ENCODE measurements around the gene TEX13D. TPM values are rescaled to one million over a fixed set of nuclear protein-coding genes. Genes with fewer than 3 reads are reported as not detected.
"Not testable (repeated sequence)": the region's sequence is repeated elsewhere in the genome, so short reads cannot be mapped to it uniquely, and the experiment has no call there.

The TEX13D gene
- total RNA-seq, 1 donor from 2014 or later, result not detected

DNA sequence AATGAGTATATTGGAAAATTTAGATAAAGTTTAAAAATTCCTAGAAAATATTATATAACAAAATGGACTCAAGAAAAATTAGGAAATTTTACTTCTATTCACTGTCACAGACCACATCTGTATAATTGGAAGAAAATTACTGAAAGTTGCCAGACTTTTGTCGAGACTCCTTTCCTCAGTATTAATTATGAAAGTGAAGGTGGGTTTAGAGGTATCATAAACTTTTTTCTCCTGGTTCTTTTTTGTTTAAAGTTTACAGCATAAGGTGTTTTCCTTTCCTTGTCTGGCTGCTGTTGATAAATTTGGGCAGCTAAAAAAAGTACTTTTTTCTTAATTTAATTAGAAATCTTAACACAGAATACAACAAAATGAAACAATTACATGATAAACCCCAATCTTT, 6.7 kb upstream of the TEX13D start:
- Histone ChIP-seq H3K27me3 (ENCODE audit: control insufficient read depth, insufficient read depth, low read length) (no peaks in the 10 kb centered on the region), H3K4me3 (ENCODE audit: low read depth, low read length) (no peak overlapping the region), H3K36me3 (ENCODE audit: control insufficient read depth, insufficient read depth, low read length) (no peaks in the 10 kb centered on the region)
- no peak for DNase-seq (ENCODE audit: low read depth)
- TF ChIP-seq, protein P1, sequence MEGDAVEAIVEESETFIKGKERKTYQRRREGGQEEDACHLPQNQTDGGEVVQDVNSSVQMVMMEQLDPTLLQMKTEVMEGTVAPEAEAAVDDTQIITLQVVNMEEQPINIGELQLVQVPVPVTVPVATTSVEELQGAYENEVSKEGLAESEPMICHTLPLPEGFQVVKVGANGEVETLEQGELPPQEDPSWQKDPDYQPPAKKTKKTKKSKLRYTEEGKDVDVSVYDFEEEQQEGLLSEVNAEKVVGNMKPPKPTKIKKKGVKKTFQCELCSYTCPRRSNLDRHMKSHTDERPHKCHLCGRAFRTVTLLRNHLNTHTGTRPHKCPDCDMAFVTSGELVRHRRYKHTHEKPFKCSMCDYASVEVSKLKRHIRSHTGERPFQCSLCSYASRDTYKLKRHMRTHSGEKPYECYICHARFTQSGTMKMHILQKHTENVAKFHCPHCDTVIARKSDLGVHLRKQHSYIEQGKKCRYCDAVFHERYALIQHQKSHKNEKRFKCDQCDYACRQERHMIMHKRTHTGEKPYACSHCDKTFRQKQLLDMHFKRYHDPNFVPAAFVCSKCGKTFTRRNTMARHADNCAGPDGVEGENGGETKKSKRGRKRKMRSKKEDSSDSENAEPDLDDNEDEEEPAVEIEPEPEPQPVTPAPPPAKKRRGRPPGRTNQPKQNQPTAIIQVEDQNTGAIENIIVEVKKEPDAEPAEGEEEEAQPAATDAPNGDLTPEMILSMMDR (IDR thresholded peaks at IDR 0.05; ENCODE audit: insufficient read depth, low read length, poor library complexity, severe bottlenecking), result no peak

DNA sequence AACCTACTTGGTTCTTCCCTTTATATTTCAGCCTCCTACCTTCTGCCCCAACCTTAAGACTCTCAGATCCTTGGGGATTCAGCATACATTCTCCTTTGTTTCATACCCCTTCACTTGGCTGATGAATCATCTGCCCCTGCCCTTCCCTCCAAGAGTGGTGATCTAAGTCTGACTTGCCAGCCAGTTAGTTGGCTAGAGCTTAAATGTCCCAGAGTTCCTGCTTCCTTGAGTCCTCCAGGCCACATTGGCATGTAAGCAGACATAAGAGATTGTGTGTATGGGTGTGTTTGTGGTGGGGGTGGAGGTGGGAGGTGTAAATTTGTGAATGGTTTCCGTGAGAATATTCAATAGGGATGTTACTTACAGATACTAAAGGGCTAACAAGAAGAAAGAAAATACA, 3.7 kb upstream of the TEX13D start:
- Histone ChIP-seq H3K4me3 (ENCODE audit: low read depth, low read length) (no peak overlapping the region), H3K27me3 (ENCODE audit: control insufficient read depth, insufficient read depth, low read length) (no peaks in the 10 kb centered on the region), H3K36me3 (ENCODE audit: control insufficient read depth, insufficient read depth, low read length) (no peaks in the 10 kb centered on the region)
- DNase-seq (ENCODE audit: low read depth), result peak; percentile 19
- TF ChIP-seq, protein P1 (IDR thresholded peaks at IDR 0.05; ENCODE audit: insufficient read depth, low read length, poor library complexity, severe bottlenecking), result no peak

DNA sequence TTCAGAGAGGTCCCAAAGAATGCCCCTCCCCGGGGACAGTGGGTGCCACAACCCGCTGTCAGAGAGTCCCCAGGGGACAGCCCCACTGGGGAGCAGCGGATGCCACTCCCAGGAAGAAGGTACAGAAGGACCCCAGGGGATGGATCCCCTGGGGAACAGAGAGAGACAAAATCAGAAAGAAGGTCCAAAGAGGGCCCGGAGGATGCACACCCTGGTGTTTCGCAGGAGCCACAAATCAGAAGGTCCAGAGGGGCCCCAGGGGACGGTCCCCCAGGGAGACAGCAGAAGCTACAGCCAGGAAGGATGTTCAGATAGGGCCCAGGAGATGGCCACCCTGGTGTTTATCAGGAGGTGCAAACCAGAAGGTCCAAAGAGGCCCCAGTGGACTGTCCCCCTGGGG, 1.4 kb downstream of the TEX13D start:
- TF ChIP-seq, protein P1 (IDR thresholded peaks at IDR 0.05; ENCODE audit: insufficient read depth, low read length, poor library complexity, severe bottlenecking), result no peak

DNA sequence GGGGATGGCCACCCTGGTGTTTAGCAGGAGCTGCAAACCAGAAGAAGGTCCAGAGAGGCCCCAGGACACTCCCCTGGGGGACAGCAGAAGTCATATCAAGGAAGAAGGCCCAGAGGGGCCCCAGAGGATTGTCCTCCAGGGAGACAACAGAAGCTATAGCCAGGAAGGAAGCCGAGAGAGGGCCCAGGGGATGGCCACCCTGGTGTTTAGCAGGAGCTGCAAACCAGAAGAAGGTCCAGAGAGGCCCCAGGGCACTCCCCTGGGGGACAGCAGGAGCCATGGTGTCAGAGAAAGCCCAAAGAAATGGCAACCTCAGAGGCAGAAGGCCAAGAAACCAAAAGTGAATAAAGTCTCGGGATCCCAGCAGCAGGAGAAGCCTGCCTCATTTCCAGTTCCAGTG, 2.1 kb downstream of the TEX13D start:
- not testable (repeated sequence) for H3K27me3 ChIP-seq (ENCODE audit: control insufficient read depth, insufficient read depth, low read length); H3K4me3 ChIP-seq (ENCODE audit: low read depth, low read length); H3K36me3 ChIP-seq (ENCODE audit: control insufficient read depth, insufficient read depth, low read length); DNase-seq (ENCODE audit: low read depth)

More for the DNA sequence above, 1.4 kb downstream of the TEX13D start:
- no peak for DNase-seq (ENCODE audit: low read depth)
- Histone ChIP-seq H3K4me3 (ENCODE audit: low read depth, low read length) (no peak overlapping the region), H3K36me3 (ENCODE audit: control insufficient read depth, insufficient read depth, low read length) (no peaks in the 10 kb centered on the region), H3K27me3 (ENCODE audit: control insufficient read depth, insufficient read depth, low read length) (no peaks in the 10 kb centered on the region)

DNA sequence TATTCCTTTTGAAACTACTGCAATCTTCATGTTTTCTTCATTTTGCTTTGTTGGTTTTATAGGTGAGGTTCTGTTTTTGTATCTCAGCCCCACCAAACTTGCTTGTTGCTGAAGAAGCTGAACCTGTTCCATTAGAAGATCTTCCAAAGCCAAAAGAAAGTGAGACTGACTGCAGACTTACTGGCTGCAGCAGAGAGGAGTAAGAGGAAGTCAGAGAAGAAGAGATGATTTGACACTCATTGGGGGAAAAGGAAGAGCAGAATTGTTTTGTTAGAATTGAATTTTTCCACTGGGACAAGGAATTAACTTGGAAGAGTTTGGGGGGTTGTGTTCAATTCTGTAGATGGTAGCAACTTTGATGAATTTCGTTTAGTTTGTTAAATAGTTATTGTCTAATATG, 3.1 kb downstream of the TEX13D start:
- no peaks in the 10 kb centered on the region for H3K27me3 ChIP-seq (ENCODE audit: control insufficient read depth, insufficient read depth, low read length)
- DNase-seq (ENCODE audit: low read depth), result no peak
- TF ChIP-seq, protein P1 (IDR thresholded peaks at IDR 0.05; ENCODE audit: insufficient read depth, low read length, poor library complexity, severe bottlenecking), result no peak
- no peaks in the 10 kb centered on the region for H3K36me3 ChIP-seq (ENCODE audit: control insufficient read depth, insufficient read depth, low read length)
- H3K4me3 ChIP-seq (ENCODE audit: low read depth, low read length), result no peak overlapping the region

DNA sequence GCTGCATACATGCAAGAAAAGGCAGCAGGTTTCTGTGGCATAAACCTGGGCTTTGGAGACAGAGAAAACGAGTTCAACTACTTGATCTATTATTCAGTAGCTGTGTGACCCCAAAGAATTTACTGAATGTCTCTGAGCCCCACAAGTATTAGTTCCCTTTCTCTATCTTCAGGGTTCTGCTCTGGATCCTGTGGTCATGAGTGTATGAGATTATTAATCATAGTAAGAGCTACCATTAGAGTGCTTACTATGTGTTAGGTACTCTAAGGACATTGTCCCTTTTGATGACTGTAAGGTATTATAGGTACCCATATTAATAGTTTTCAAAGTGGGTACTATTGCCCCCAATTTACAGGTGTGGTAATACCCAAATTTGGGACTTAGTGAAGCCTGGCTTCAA, 5.5 kb downstream of the TEX13D start:
- no peaks in the 10 kb centered on the region for H3K36me3 ChIP-seq (ENCODE audit: control insufficient read depth, insufficient read depth, low read length)
- no peak overlapping the region for H3K4me3 ChIP-seq (ENCODE audit: low read depth, low read length)
- no peak for DNase-seq (ENCODE audit: low read depth)
- TF ChIP-seq, protein P1 (IDR thresholded peaks at IDR 0.05; ENCODE audit: insufficient read depth, low read length, poor library complexity, severe bottlenecking), result no peak
- no peaks in the 10 kb centered on the region for H3K27me3 ChIP-seq (ENCODE audit: control insufficient read depth, insufficient read depth, low read length)
